Measurements from ENCODE around the gene SKP1.

Gene SKP1

DNA sequence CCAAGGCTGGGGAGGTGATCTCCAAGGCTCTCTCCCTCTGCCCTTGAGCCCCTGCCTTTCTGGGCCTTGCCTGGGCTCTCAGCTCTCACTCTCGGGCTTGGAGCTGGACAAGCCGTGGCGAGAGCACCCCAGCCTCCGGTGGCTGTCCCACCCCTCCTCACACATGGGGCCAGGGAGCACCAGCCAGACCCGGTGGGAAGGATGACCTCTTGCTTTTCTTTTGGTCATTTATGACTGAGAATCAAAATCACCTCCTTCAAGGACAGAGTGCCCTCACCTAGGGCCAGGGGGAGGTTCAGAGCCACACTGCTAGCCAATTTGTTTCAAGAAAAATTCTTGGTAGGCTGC lies 48.1 kb downstream of the SKP1 start:
- no peak for DNase-seq

DNA sequence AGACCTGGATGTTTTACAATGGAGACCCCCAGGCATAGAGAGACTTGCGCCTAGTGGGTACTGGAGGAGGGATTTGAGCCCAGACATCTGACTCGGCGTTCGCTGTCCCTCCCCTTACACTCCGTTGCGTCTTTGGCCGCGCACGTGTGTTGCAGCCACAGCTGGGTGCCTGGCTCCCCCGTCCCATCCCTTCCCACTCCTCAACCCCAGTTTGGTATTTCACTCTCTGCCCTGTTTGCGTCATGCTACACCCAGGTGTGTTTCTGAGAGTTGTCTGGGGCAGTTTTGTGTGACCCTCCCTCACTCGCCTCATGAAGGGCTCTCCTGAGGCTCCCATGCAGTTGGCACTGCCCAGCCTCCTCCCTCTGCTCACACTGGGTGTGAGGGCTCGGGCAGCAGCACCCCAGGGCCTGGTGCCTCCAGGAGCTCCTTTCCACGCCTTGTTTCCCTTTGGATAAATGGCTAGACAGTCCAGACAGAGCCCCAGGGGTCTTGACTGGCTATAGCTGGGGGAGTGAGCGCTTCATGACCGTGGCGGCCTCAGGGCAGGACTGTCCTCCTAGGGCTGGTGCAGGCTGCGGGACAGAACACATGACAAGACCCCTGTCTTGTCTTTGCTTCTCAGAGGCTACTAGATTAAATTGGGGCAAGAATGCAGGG lies 48.6 kb downstream of the SKP1 start:
- DNase-seq, result no peak

DNA sequence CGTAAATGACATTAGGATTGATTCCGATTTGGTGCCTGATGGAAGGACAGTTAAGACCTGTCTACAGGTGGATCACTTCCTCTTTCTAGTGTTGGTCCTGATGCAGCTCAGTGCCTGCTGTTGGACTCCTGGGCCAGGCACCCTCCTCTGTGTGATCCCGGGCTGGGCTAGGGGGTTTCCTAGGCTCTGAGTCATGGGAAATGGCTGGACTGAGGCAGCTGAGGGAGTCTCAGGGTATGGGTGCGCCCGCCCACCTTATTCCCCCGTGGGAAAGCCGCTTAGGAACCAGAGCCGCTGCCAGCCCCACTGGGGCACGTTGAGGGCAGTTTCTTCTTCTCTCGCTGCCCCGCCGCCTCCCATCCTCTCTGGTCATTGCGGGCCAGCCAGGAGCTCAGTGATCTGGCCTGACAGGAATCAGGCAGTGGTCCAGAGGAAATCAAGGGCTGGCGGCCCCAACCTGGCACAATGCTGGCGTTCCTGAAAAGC lies 49.3 kb downstream of the SKP1 start:
- DNase-seq, result no peak

DNA sequence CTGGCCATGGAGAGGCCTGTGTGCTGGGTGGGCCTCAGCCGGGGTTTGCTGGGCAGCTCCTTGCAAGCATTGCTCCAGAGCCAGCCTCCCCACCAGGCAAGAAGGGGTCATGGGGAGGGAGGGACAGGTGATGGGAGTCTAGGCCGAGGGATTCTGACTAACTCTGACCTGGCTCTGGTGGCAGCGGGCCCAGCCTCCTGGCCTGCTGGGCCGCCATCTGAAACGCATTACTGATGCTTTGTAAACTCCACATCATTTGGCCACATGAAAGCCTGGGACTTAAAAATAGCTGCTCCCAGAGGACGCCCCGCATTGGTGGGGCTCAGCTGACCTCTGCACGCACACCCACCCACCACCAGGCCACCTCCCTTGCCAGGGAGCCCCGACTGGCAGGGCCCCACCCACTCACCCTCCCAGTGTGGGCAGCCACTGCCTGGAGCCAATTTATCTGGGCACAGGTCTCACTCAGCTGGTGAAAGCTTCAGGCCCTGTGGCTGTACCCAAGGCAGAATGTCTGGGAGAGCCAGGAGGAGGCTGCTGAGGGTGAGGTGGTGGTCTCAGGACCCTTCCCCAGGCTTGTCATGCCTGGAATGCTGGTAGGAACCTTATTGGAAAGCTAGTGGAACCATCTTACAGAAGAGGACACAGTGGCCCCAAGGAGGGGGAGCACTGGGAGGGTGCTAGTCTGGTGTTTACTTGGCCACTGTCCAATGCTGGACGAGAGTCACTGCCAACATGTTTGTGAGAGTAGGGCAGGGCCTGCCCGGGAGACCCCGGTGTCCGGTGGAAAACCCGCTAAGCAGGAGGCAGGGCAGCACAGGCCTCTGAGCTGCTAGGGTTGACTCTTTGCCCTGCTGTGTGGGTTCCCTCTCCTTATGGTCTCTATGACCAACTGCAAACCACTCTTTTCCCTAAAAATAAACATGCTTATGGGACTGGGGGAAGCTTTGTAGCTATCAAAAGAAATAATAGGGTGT lies 51.4 kb downstream of the SKP1 start:
- DNase-seq, result peak; percentile 88

DNA sequence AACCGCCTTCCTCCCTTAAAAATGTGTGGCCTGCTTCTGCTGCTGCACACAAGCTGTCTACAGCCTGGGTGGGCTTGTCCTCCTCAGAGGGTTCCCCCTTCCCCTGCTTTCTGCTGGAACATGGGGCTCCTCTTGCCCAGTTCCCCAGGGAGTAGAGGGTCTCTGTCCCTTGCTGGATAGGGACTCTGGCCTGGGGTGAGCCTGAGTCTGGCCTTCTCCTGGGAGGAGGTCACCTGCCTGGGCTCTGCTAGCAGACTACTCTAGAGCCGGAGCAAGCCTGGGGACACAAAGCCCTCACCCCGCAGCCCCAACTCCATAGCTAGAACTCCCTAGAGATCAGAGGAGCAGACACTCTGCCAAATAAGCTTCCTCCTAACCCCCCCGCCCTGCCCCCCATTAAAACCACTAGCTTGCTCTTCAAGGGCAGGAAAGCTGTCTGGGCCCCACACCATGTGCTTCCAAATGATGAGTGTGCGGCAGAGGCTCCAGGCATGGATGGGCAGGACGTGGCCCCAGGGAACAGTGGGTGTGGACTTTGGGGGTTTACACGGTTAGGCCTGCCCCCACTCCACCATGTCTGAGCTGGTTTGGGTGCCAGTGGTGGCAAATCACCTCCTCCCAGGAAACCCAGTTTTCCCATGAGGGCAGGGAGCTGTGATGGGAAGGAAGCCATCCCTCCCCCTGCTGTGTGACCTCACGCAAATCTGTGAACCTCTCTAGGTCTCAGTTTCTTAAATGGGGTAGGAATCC lies 52.3 kb downstream of the SKP1 start:
- peak; percentile 80 for DNase-seq

DNA sequence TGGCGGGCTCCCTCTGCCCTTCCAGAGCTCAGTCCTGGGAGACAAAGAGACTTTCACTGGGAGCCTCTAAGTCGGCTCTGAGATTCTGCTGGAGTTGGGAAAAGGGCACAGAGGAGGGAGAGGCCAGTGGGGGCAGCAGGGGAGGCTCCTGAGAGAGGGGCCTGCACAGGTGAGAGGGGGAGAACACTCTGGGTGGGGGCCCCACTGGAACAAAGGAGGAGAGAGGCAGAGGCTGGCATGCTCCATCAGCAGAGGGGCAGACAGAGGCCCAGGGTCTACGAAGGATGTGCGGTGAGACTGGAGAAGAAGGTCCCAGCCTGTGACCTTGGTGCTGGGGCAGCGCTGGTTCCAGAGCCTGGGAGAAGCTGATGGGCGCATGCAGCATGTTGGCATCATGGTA lies 53.4 kb downstream of the SKP1 start:
- no peak for DNase-seq

DNA sequence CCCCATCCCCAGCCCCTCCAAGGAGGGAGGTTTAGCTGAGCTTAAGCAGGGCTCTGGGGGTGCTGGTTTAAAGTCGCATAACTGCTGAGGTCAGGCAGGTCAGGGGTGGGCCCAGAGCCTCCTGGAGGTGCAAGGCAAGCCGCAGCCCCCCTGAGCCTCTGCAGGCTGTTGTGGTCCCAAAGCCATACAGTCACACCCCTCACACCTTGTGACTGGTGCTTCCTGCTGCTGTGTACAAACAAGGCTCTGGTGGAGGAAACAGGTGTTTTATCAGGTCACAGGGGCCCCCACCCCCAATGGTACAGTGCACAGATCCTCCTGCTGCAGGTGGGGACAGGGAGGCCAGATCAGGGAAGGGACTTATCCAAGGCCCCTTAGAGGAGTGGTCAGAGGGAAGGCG lies 54.2 kb downstream of the SKP1 start:
- no peak for DNase-seq

DNA sequence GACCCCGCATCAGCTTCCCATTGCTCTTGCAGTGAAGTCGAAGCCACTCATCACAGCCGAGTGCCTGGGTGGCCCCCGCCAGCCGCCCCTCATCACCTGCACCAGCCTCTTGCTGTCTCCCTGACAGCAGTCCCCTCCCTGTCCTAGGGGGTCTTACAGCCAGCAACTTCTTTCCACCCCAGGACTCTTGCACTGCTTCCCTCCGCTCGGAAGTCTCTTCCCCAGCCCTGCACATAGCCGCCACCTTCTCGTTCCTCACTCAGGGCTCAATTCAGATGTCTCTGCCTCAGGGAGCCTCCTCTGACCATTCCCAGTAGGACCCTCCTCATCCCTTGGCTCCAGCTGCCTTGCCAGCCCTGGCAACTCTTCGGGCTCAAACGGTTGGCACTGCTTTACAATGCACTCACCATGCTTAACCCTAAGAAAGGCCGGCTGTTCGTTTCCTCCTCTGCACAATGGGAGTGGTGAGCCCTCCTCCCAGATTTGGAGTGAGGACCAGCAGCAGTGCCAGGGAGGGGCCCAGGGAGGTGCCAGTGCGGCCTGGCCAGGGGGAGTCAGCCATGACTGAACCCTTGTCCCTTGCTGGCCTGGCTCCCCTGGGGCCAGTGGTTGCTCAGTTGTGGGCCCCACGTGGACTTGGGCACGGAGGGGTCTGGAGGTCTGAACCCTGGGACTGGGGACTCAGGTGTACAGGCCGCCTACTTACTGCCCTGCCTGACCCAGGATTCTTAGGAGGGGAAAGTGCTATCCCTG lies 56.2 kb downstream of the SKP1 start:
- DNase-seq, result no peak

DNA sequence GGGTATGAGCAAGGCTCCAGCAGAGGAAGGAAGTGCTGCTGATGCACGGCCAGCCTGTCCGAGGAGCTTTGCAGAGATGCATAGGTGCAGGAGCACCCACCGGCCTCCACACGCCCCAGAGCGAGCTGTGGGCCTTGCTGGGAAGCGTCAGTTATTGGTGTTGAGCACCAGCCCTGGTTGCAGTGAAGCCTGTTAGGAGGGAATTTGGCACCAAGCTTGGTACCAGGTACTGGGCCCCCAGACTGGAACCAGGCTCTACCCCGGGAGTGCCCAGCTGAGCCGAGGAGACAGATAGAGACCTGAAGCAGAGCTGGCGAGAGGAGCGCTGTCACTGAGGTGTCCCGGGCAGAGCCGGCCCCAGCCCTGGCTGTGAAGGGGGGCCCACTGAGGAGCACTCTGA lies 57.0 kb downstream of the SKP1 start:
- DNase-seq, result no peak

DNA sequence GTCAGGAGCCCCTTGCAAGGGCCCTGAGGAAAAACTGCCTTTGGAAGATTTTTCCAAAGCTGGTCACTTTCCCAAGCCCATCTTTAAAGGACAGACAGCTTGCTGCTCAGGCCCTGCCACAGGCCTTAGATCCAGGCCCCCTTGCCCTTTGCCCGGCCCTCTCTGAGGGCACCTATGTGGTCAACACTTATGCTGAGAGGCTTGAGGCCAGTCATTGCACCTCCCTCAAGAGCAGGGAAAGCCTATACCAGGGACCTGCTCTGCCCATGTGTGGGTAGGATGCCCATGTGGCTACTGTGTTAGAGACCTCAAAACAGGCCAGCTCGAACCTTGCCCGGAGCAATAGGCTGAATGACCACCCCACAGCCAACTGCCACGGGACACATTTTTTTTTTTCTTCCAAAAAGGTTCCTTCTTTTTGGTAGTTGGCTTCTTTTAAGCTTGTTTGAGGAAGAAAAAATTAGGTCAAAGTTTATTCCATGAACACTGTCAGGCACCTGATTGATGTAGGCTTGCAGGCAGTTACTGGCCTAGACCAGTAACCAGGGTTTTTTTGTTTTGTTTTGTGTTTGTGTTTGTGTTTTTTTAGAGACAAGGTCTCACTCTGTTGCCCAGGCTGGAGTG lies 58.4 kb downstream of the SKP1 start:
- no peak for DNase-seq

DNA sequence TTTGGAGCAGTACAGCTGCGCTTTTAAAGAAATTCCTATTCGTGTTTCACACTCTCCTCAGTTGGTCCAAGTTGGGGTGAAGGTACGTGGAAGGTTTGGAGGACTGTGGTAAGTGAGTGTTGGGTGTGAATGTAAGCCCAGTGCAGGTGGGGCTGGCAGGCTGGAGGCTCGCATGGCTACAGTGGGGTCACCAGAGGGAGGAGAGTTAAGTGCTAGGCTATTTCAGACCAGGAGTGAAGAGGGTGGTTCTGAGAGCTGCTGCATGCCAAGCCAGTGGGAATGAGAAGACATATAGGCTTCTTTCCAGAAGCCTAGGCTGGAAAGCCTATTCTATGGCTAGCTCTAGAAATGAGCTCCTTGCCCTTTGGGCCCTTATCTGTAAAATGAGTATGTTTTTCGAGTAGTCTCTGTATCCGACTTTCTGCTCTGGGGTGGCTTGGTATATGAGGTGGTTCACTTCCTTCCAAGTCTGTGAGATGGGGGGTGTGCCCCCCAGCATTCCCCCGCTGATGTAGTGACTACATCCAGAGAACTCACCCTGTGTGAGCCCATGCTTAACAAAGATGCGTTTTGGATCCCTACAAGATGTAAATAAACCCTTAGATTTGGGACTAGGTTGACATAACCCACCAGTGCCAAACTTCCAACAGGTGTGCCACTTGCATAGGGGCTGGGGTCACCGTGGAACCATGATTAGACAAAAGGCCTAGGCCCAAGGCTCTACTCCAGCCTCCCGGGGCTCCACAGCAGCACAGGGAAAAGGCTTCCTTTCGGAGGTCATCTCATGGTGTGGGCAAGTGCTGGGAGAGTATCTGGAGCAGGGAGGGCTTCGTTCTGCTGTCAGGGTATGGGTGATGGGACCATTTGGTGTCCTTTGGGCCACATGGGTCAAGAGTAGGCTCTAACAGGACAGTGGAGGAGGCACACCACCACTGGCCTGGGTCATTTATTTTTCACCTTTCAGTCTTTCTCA lies 59.7 kb downstream of the SKP1 start:
- DNase-seq, result no peak

DNA sequence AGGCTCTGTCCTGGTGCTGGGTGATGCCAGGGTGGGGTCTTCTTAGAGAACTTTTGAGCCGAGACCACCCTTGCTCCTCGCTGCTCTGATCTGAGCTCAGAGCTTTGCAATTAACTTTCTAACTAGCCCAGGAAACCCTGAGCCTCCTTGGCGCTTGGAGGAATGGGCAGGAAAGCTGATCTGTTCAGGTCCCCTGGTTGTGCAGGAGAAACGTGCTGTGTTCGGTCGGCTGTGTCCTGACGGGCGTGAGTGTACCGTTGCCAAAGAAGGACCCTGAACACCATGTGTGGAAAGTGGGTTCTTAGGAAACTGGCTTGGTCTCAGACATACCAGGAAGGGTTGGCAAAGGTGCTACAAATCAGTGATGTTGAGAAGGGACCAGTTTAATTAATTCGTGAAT lies 60.5 kb downstream of the SKP1 start:
- no peak for DNase-seq

DNA sequence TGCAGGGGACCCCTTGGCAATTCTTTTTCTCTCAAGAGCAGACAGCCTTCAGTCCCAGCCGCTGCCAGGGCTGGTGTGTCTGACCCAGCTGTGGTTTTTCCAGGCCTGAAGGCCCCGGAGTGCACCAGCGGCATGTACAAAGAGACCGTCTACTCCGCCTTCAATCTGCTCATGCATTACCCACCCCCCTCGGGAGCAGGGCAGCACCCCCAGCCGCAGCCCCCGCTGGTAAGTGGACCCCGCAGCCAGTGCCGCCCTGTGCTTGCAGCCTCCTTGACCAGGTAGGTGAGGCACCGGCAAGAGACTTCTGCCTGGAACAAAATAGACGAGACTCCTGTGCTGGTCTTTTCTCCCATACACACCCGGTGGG lies 61.0 kb downstream of the SKP1 start:
- DNase-seq, result no peak

DNA sequence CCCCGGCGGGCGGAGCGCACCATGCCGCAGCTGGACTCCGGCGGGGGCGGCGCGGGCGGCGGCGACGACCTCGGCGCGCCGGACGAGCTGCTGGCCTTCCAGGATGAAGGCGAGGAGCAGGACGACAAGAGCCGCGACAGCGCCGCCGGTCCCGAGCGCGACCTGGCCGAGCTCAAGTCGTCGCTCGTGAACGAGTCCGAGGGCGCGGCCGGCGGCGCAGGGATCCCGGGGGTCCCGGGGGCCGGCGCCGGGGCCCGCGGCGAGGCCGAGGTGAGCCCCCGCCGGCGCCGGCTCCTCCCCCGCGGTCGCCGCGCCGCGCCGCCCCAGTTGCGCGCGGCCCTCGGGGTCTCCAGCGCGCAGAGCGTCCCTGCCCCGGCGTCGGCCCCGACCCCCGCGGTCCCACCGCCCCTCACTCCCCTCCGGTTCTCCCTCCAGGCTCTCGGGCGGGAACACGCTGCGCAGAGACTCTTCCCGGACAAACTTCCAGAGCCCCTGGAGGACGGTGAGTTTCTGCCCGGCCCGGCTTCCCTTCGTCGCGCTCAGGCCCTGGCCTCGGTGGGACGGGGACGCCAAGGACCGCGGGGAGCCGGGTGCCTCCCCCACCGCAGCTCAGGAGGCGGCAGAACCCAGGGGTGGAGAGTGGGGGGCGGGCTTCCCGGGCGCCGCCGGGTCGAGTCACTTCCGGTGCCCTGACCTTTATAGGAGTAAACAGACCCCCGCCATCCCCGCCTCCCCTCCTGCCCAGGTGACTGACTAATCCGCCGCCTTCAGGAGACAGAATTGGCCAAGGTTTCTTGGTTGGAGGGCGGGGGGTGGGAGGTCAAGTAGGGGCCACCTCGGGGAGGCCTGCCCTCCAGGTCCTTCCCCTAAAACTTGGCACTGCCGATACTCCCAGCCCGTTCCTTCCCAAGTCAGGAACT lies 61.6 kb downstream of the SKP1 start:
- no peak for DNase-seq

DNA sequence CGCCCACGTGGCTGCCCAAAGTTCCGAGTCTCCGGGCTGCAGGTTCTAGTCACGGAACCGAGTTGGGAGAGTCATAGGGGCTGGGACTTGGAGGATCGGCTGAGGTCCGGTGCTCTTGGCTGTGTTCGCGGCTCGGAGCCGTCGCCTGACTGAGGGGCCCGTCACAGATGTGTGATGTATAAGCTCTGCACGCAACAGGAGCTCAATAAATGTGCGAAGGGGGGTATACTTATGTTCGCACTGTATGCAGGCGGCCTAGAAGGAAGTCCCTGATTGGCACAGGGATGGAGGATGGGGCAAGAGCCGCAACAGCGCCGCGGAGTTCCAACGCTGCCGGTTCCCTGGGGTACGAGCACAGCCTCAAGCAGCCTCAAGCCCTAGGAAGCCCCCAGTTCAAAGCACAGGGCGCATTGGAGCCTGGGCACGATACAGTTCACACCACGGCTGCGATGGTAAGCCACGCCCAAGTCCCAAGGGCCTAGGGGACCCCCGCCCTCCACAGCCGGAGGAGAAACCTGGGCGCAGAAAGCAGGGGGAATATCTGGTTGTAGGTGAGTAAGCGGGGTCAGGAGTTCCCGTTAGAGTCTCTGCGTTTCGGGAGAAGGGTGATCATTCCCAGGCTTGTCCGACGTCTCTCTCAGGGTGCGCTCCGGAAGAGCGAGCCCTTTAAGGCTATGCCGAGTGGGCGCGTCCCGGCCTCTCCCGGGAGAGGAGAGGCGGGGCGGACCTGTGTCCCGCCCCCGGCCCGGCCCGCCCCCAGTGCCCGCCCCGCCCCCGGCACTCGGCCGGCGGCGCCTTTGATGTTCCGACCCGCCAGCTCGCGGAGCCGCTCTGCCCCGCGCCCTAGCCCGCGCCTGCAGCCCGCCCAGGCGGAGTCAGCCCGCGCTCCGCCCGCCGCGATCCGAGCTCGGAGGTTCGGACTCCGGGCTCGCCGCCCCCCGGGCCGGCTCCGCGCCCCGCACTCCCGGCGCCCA lies 62.6 kb downstream of the SKP1 start, which contains the start of gene TCF7:
TCF7 (plus strand) TSS at position 780 of the 974 bp plus-strand sequence. CDS start 226 bp downstream, outside the sequence.
- peak; percentile 76 for DNase-seq

DNA sequence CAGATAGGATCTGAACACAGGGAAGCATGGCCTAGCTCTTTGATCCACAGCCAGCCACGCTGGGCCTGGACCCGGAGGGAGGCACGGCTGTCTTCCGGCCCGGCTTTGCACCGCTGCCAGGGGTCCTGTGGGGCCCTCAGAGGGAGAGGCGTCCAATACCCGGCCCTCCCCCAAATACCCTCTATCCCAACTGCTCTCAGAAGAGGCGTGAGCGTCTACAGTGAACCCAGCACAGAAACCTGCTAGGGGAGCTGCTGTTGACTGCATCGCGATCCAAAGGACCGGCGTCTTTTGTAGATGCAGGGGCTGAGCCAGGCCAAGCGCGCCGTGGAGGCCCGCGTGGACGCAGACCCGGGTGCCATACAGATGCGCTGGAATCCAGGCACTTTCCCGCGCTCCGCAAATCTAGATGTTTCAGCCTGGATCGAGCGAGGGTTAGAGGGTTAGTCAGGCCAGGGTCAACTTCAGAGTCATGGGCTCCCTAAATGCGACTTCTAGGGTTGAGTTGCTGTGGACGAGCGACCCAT lies 63.3 kb downstream of the SKP1 start:
- no peak for DNase-seq

DNA sequence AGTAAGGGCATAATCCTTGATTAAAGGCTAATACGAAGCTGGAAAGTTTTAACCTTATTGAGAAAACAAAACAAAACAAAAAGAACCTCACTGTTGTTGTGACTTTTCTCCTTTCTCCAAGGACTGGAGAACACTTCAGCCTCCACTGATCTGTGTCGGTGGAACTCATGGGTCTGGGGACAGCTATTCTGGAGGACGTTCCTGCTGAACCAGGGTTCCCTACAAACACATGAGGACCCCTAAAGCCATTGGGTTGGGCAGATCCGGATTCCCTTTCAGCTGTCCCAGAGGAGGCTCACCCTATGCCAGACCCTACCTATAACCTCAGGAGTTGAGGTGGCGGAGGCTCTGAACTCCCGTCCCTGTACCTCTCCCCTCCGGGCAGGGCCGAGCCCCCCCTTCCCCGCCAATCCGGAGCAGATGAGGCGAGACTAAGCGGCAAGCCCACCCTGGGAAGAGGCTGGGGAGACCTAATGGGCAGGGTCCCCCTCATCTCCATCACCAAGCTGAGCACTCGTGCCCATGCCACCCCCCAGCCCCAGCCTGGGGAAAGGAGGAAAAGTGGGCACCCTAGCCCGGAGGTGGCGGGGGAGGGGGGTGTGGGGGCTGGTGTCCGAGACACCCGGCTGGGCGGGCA lies 63.9 kb downstream of the SKP1 start:
- no peak for DNase-seq

Data from fibroblast of skin of right quadriceps (primary cell).